ENCODE measurements around the gene AK9.

The AK9 gene

DNA sequence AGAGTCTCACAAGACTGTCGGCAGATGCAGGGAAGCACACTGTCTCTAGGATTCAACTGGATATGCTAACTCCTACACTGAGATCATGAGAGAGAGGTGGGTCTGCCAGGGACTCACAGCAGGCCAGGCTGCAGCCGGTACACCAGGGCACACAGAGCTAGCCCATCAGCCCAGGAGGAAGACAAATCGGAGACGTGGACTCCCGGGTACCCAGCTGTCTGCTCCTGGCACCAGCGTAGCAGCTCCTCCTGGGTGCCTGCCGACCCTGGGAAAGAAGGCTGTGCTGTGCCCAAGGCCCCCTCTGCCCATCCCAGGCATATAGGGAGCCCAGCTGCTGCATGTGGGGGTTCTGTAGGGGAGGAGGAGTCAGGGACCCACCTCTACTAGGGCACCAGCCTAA lies 242.4 kb downstream of the AK9 start:
- in situ Hi-C loops (cut with MboI; ENCODE audit: low sequenced_read_pairs) = no loop called here

DNA sequence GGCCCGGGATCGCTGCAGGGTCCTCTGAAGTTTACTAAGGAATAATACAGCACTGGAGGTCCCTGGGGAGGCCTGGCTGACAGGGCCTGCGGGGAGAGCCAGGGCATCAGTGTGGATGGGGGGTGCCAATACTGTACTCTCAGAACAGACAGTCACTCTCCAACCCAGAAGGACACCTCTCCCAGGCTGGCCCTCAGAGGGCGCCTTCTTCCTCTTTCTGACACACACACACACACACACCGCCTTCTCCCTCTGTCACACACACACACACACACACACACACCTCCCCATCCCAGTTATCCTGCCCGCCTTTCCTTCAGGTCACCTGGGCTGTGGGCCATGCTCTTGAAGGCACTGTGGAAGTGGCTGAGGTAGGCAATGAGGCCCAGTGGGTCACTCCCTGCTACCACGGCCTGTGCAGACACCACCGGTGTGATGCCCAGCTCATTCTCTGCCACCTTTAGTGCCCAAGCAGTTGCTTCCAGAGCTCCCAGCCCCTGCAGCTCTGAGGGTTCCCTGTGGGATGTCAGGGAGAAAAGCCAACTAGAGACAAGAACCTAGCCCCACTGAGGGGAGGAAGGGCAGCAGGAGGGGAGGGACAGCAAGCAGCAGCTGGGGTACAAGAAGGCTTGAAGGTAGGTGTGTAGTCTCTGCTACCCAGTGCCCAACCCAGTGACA lies 243.0 kb downstream of the AK9 start:
- in situ Hi-C loops (cut with MboI; ENCODE audit: low sequenced_read_pairs) = no loop called here

DNA sequence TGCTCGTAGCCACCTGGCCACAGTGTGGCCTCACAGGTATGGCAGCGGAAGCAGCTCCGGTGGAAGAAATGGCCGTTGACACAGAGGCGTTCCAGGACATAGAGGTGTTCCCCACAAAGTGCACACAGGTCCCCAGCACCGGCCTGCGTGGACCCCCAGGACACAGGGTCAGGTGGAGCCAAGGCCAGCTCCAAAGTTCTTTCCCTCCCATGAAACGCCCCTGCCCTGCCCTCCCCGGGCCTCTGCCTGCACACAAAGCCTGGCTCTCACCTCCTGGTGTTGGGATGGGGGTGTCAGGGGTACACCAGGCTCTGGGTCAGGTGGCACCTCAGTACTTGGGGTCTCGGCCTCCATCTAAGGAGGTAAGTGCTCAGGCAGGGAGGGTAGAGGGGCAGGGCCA lies 243.9 kb downstream of the AK9 start:
- in situ Hi-C loops (cut with MboI; ENCODE audit: low sequenced_read_pairs) = no loop called here

DNA sequence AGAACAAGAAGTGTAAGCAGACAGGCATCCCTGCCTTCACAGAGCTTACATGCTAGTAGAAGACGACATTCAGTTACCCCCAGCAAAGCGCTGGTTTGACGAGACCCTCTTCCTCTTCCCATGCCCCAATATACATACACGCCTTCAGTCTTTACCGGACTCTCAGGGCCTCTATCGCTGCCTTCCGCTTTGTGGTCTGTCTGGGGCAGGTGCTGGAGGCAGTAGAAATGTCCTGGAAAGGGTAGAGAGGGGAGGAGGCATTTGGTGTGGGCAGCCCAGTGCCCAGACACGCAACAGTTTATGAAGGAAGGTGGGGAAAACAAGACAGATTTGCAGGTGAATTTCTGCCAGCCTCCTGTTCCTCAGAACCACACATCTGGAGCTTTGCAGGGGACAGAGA lies 244.5 kb downstream of the AK9 start:
- in situ Hi-C loops (cut with MboI; ENCODE audit: low sequenced_read_pairs) = no loop called here

DNA sequence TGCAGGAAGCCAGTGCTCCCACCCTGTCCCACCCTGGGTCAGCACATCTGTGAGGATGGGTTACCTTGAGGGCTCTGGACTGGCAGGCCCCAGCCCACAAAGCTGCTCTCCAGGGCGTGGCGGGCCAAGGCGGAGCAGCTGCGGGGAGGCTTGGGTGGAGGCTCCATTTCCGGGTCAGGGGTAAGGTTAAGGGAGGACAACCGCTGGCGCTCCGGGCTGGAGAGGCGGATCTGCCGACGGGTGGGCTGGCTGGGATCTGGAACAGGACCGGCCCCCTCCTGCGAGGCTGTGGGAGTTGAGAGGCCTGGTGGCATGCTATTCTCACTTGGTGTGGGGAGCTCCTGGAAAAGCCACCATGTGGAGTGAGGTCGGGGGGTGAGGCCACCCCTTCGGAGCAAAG lies 244.9 kb downstream of the AK9 start:
- in situ Hi-C loops (cut with MboI; ENCODE audit: low sequenced_read_pairs) = no loop called here

DNA sequence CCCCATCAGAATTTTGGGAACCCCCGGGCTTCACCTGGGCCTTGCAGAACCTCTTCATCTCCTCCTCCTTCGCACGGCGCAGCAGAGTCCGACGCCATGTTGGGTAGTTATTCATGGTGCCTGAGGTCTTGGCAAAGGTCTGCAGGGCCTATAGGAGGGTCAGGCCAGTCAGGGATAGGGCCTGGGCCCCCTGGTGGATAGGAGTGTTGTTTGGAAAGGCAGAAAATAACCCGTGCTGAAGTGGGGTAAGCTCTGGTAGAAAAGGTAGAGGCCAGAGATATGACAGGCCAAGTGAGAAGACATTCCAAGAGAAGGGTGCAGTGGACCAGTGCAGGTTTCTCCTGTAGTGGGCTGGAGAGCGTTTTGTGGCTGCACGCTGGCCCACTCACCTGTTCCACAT lies 245.6 kb downstream of the AK9 start:
- in situ Hi-C loops (cut with MboI; ENCODE audit: low sequenced_read_pairs) = no loop called here

DNA sequence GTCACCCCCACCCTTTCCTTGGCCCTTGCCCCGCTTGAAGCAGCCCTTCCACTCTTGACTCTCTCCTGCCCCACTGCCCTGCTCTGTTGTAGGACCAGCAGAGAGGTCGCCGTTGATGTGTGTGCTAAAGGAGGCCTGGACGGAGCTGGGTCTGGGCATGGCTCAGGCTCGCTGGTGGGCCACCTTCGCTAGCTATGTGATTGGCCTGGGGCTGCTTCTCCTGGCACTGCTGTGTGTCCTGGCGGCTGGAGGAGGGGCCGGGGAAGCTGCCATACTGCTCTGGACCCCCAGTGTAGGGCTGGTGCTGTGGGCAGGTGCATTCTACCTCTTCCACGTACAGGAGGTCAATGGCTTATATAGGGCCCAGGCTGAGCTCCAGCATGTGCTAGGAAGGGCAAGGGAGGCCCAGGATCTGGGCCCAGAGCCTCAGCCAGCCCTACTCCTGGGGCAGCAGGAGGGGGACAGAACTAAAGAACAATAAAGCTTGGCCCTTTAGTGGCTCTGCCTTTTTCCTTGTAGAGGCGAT lies 247.5 kb downstream of the AK9 start:
- in situ Hi-C loops (cut with MboI; ENCODE audit: low sequenced_read_pairs) = no loop called here

All from hTERT RPE-1 (cell line).